HG03280 (cell line): Measurements from ENCODE around the gene NRXN3.
"Not testable (repeated sequence)": the region's sequence is repeated elsewhere in the genome, so short reads cannot be mapped to it uniquely, and the experiment has no call there.

Experiments
- ATAC-seq: cut with Tn5 transposase; IDR thresholded peaks from one replicate; pipeline ENCODE4 v1.9.1; 2021; ENCODE audit warnings: mild to moderate bottlenecking, moderate library complexity; ENCODE audit not compliant: unreplicated experiment

Gene NRXN3

DNA sequence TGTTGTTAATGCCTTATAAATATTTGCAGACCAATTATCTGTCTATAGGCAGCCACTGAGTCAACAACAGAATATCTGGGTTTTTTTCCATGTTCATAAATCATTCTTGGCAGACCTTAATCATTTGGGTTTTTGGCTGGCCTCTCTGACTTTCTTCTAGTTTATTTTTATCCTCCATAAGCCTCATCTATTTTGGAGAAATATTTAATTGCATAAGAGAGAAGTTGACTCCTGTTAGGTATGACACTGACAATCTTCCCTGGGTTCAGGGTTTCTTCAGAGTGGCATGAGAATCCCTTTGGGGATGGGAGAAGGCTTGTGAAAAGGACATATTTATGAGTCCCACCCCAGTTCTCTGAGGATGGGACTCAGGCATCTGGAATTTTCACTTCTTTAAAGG, 299.8 kb downstream of the NRXN3 start:
- no peak for ATAC-seq

DNA sequence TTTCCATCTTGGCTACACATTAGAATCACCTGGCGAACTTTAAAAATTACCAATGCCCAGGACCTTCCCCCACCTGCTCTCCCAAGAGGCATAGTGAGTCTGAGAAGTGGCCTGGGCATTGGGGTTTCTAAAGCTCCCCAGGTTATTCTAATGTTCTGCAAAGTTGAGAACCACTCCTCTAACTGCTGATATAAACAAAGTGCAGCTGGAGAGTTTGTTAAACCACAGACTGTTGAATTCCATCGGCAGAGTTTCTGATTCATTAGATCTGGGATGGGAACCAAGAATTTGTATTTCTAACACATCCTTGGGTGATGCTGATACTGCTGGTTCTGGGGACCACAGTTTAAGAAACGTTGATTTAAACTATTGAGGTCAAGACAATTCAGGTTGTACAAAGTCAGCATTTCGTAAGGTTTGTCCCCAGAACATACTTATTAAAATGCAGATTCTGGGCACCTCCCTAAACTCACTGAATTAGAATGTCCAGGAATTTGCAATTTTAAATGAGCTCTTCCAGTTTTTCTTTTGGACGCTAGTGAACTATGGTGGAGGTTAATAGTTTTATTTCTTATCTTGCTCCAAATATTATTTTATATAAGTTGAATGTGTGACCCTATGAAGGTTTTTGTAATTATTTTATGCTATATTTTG, 309.1 kb downstream of the NRXN3 start:
- no peak for ATAC-seq

DNA sequence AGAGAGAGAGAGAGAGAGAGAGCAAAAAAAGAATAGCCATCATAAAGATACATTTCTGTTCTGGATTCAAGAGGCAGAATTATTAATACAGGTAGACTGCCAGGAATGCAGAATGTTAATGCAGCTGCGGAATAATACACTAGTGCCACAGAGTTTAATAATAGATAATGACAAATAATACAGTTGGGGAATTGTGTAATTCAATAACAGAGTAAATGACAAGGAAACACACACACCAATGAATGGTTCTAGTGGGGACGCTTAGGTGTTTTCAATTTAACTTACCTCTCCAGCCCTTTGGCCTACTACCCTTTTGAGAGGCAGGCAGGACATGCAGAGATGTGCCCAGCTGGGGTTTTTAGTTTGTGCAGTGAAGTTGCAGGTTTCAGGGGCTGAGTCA, 313.9 kb downstream of the NRXN3 start:
- ATAC-seq = no peak

DNA sequence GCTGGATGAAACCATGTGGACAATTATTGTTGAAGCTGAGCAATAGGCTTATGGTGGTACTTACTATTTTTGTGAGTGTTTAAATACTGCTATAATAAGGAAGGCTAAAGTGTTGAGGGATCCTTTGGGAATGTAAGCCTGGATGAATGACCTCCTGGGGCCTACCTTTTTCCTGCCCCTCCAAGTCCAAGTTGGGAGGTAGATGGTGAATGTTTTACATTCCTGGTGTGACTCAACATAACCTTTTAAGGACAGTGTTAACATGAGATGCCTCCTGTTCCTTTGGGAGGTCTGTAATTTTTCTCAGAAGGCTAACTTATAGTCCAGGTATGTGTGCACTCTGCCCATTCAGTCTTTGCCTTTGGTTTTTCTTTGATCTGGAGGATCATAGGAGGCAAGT, 315.9 kb downstream of the NRXN3 start:
- ATAC-seq = no peak

DNA sequence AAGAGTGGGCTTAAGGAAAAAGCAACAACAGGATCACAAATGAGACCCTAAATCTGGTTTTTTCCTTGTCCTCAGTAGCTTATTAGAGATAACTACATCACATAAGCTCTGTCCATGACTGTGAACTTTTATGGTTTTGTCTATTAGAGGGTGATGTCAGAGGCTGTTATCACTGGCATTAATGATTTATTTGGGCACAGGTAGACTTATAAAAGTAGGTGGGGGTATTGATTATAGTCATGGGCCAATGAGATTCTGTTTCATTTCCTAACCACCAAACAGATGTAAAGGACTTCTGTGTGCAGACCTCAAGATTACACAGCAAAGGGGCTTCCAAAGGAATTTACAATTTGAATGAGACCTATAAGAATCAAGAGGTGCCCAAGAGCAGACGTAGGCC, 316.4 kb downstream of the NRXN3 start:
- no peak for ATAC-seq

DNA sequence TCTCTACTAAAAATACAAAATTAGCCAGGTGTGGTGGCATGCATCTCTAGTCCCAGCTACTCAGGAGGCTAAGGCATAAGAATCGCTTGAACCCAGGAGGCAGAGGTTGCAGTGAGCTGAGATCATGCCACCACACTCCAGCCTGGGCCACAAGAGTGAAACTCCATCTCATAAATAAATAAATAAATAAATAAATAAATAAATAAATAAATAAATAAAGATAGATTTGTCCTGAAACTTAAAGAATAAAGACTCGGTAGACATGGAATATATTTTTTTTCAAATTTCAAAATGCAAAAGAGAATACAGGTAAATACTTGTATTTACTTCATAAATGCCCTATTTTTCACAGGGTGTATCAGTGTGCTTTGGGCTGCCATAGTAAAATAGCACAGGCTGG, 317.4 kb downstream of the NRXN3 start:
- not testable (repeated sequence) for ATAC-seq

DNA sequence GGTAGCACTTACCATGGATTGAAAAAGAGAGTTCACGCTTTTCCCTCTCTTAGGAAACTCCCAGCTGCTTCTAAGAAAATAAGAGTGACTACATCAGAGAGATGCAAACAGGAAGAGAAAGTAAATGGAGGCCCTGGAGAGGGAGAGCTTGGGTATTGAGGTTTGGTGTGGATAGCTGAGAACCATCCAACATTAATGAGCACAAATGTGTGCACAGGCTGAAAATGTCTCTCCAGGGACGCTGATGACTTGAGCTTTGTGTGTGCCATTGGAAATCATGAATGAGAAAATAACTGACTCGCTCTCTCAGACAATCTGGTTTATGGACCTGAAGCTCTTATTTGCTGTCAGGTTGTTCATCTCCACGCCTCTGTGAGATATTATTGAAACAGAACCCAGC, 318.8 kb downstream of the NRXN3 start:
- ATAC-seq = no peak

DNA sequence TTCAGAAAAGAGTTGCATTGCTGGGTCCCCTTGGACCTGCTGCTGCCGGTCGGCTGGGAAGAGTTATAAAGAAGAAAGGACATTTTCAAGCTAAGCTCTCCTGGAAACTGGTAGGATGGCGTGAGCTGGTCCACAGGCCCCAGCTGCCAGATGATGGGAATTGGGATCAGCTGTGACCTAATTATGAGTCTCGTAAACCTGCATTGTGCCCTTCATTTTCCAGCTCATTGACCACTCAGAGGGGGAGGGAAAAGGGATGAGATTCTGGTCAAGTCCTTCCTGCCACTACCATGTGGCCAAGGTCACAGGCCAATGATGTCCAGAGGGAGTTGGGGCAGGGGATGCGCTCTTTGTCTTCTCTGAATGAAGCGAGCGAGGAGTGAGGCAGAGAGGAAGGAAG, 320.9 kb downstream of the NRXN3 start:
- ATAC-seq = no peak

DNA sequence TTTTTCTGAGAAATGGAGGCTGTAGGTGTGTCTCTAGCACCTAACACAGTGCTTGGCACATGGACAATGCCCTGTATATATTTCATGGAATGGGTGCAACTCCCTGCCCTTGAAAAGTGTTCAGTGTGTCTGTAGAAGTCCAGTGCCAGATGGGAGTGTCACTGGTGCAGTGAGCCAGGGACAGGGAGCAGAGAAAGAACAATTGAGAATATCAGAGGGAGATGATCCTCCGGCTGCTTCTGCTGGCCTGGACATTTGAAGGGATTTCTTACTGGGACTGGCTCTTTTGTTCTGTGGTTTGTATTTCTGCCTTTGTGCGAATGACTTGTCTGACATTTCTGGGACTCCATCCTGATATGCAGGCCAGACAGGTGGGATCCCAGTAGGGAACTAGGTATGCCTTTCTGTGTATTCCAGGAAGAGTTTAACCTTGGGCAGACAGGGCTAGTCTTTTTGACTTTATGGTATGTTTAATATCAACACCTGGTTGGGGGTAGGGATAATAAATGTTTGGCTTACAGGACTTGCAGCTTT, 328.0 kb downstream of the NRXN3 start:
- no peak for ATAC-seq

DNA sequence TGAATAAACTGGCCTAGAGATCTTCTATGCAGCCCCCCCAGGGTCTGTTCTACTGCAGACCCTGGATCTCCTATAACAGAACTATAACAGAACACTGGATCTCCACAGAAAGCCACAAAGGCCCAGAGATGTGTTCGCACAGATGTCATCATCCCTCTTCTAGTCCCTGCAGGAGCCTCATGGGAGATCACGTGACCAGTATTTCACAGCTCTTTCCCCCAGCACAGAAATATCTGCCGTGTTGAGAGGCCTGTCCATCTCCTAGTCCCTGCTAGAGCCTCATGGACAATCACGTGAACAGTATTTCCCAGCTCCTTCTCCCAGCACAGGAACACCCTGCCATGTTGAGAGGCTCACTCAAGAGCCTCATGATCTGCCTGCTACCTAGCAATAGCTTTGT, 331.7 kb downstream of the NRXN3 start:
- ATAC-seq = no peak

DNA sequence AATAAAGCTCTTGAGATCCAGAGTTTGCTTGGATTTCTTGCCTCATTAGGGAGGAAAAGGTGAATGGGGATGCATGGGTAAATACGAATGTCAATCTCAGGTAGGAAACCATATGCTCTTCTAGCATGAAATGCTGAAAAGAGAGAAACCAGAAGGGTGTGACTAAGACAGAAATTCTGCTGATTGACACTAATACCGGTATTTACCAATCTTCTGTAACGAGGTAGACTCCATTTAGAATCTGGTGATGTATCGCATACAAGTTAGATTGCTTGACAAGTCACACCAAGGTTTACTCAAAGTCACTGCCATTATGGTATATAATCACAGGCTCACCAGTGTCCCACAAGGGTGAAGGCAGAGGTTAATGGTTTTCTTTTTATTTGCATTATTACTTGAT, 337.9 kb downstream of the NRXN3 start:
- no peak for ATAC-seq

DNA sequence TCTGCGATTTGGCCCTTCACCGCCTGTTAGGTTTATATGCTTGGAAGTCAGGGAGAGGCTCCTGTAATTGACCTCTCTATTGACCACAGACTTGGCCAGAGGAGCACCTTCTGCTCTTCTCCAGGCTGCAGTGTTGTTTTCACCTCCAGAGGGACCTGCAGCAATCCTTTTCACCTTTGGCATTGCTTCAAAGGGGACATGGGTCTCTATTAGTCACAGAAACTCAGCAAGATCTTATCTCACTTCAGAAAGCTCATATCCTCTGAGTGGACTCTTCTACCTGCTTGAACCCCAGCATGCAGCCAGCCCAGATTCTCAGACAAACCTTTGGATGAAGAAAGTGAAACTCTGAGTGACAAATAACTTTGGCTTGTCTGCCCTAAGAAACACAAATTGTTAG, 339.3 kb downstream of the NRXN3 start:
- ATAC-seq = no peak

DNA sequence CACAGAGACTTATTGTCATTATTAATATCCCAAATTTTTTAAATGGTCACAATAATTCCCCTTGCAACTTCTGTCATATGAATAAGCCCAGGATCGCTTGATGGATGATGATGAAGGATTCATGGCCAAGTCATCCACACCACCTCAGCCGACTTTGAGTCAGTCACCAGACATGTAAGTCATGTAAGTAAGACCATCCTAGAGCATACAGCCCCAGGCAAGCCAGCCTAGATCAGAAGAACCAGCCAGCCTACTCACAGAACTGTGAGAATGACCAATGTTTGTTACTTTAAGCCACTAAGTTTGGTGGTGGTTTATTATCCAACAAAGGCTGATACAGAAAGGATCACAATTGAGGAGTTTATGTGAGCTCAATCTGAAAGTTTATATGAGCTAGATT, 341.8 kb downstream of the NRXN3 start:
- ATAC-seq = no peak

DNA sequence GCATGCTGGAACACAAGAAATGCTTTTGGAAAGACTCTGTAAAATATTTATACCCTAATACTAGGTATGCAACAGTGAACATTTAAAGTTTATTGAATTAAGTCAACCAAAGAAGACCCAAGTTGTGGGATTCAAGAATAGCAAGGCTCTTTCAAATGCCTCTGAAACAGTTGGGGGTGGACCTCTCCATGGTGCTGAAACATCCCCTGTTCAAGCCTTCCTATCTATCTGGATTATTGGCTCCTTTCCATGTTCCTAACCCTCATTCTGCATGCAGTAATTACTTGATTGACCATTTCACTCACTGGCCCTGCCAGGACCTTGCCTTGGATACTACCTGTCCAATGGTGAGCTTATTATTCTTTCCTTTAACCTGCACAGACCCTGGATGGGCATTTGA, 349.7 kb downstream of the NRXN3 start:
- ATAC-seq = no peak

DNA sequence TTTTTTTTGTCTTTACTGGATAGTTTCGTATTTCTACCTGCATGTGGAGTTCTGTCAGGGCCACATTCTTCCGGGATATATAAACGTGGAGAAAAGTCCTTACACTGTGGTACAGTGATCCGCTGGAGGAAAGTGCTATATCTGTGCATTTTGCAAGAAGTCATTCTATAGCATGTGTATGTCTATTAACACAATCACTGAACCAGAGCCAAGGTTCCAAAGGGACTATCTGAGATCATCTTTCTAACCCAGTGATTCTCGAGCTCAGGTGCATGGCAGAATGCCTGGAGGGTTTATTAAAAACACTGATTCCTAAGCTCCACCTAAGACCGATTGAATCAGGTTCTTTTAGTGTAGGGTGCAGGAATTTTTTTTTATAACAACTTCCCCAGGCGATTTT, 354.0 kb downstream of the NRXN3 start:
- ATAC-seq = no peak

DNA sequence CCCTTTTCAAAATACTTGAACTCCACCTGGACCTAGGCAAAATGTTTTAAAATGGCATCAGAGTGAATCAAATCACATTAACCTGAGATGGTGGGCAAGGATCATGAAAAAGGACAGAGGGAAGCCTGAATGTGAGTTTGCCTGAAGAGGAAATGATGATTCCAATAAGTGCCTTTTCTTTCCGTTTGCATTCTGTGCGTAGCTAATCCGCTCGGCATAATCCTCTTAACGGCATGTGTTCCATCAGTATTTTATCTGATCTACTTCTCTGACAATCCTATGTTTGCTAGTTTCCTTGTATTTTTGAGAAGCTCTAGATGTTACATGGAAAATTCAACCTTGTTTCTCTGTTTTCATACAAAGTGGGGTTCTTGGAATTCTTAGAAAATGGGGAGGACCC, 354.6 kb downstream of the NRXN3 start:
- no peak for ATAC-seq

DNA sequence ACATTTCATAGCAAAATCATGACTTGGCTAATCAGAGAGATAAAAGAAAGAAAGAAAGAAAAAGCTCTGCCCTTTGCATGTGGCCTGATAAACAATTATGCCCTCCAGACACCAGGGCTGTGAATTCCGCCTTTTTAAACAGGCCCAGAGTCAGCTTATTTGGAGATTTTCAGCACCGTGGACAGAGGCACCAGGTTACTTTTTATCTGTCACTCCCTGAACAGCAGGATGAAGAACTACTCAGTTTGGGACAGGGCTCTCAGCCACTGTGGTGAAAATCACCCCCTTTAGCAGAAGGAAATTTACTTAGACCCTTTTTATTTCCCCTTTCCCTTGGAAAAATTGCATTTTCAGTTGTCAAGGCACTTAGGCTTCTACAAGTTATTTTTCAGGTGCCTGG, 359.9 kb downstream of the NRXN3 start:
- no peak for ATAC-seq

DNA sequence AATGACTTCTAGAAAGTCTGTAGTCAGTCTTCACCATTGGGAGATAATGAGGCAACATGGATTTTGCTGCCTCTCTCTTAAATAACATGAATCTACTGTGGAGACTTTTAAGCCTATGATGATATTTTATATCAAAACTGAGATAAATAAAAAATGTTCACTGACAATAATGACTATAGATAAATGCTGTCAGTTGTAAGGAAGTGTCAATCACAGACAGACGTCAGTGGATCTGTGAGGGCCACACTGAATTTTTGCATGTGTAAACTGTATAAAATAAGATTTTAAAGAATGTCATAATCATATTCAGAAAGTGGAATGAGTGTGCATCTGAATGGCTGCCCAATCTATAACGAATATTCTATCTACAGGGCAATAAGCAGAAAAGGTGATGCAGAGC, 364.0 kb downstream of the NRXN3 start:
- no peak for ATAC-seq

DNA sequence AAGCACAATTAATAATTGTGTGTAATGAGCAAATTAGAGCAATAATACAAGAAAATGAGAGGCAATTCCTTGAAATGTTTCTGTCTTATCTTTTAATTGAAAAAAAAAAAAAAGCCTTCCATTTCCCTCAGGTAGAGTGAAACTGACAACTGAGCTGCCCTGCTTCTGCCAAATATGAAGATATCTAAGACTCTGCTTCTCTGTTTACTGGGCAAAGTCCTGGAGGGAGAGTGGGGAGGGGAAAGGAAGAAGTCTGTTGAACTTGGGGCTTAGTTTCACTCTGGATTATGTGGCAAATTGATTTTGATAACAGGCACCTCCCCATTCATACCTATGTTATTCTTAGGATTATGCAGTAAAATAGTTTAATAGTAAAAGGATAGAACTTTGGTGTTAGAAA, 364.9 kb downstream of the NRXN3 start:
- no peak for ATAC-seq

DNA sequence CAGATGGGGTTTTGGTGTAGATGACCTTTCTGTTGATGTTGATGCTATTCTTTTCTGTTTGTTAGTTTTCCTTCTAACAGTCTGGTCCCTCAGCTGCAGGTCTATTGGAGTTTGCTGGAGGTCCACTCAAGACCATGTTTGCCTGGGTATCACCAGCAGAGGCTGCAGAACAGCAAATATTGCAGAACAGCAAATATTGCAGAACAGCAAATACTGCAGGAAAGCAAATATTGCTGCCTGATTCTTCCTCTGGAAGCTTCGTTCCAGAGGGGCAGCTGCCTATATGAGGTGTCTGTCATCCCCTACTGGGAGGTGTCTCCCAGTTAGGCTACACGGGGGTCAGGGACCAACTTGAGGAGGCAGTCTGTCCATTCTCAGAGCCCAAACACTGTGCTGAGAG, 371.6 kb downstream of the NRXN3 start:
- ATAC-seq = not testable (repeated sequence)

DNA sequence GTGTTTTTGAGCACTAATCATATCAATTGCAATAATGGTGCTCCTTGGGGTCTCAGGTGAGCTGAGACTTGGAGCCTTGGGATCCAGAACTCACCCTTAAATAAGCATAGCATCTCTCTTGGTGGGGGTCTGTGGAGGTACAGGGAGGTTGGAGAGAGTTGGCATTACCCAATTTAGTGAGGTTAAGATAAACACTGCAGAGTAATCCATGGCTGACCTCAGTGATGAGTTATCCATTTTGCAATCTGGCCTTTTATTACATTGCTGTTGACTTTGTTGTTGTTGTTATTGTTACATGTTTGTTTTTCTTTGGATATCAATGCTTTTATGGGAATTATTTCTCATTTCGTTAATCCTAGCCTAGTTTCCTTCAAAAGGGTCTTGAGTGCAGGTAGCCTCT, 373.3 kb downstream of the NRXN3 start:
- no peak for ATAC-seq

DNA sequence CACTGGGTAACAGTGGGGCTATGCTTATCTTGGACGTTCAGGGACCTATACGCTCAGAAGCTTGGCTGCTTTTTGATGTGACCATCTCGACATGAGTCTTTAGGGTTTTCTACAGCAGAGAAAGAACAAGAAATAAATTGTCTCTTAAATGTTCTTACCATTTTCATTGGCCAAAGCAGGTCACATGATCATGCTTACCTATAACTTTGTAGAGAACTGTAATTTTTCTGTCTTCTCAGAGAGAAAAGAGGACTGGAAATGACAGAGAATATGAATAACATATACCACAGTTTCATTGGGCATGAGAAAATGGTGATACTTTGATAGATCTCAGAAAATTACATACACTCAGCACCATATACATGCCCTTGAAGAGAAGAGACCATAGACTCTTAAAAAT, 390.9 kb downstream of the NRXN3 start:
- no peak for ATAC-seq
